SU-DHL-6 (cell line): ENCODE data around the gene ZNF227.

Source experiments
- H2AFZ ChIP-seq: fragments of 200-600 bp; sonication (generic); 2 replicates; pipeline ENCODE4 v1.6.1; 2014; ENCODE audit warnings: low read depth, mild to moderate bottlenecking, moderate library complexity, mixed read lengths, antibody characterized with exemption, low read length; ENCODE audit not compliant: severe bottlenecking
- H3F3A ChIP-seq: fragments of 200-600 bp; shearing (Covaris generic); 2 replicates; pipeline ENCODE4 v1.6.0; 2016; ENCODE audit warnings: antibody characterized with exemption, mild to moderate bottlenecking; ENCODE audit not compliant: insufficient read depth
- H3K27ac ChIP-seq: fragments of 200-600 bp; sonication (generic); 2 replicates; pipeline ENCODE4 v1.5.1; 2016; ENCODE audit warnings: low read depth, mild to moderate bottlenecking, low read length, moderate library complexity, mixed read lengths
- H3K27me3 ChIP-seq: fragments of 200-600 bp; sonication (generic), shearing (Covaris generic); 2 replicates; pipeline ENCODE4 v1.6.0; 2014; ENCODE audit warnings: mild to moderate bottlenecking, low read length
- H3K36me3 ChIP-seq: fragments of 200-600 bp; sonication (generic); 2 replicates; pipeline ENCODE4 v1.6.1; 2014; ENCODE audit warnings: mild to moderate bottlenecking, low read length, mixed read lengths
- H3K4me2 ChIP-seq: fragments of 300-600, 200-600 bp; shearing (Covaris generic), sonication (generic); 2 replicates; pipeline ENCODE4 v1.6.0; 2014; ENCODE audit warnings: low read length, low read depth, mild to moderate bottlenecking; ENCODE audit not compliant: poor library complexity, severe bottlenecking
- H3K4me3 ChIP-seq: fragments of 200-600 bp; sonication (generic); 2 replicates; pipeline ENCODE4 v1.5.1; 2014; ENCODE audit warnings: antibody characterized with exemption, low read length, mild to moderate bottlenecking, mixed read lengths; ENCODE audit not compliant: insufficient read depth, poor library complexity, severe bottlenecking
- H3K79me2 ChIP-seq: fragments of 200-600 bp; sonication (generic); 2 replicates; pipeline ENCODE4 v1.6.1; 2014; ENCODE audit warnings: mild to moderate bottlenecking, low read length, moderate library complexity; ENCODE audit not compliant: insufficient read depth
- H3K9ac ChIP-seq: fragments of 200-600 bp; sonication (generic); 2 replicates; pipeline ENCODE4 v1.7.0; 2014; ENCODE audit warnings: mild to moderate bottlenecking, low read length
- H3K9me2 ChIP-seq: fragments of 200-600 bp; sonication (generic); replicated peaks from 2 replicates; pipeline ENCODE4 v1.6.1; 2014; ENCODE audit warnings: low read length; ENCODE audit not compliant: insufficient read depth
- H3K9me3 ChIP-seq: fragments of 200-600 bp; sonication (generic); 2 replicates; pipeline ENCODE4 v1.6.1; 2014; ENCODE audit warnings: low read length, mixed read lengths; ENCODE audit not compliant: insufficient read depth
- H4K20me1 ChIP-seq: fragments of 200-600 bp; sonication (generic); 2 replicates; pipeline ENCODE4 v1.6.1; 2014; ENCODE audit warnings: low read depth, mild to moderate bottlenecking, antibody characterized with exemption, low read length, moderate library complexity, mixed read lengths
- EZH2phosphoT487 ChIP-seq: fragments of 200-600 bp; sonication (generic), shearing (Covaris generic); conservative IDR thresholded peaks from 2 replicates; pipeline ENCODE4 v1.6.1; 2018; ENCODE audit warnings: mild to moderate bottlenecking, antibody characterized with exemption, low read length, moderate library complexity, mixed read lengths
- TF ChIP-seq, protein P1 (sequence below): fragments of 200-600 bp; sonication (generic); IDR thresholded peaks from one replicate; pipeline ENCODE4 v1.5.1; 2017; ENCODE audit warnings: antibody characterized with exemption, mild to moderate bottlenecking, low read length, moderate library complexity; ENCODE audit not compliant: insufficient read depth, poor library complexity, severe bottlenecking

The ZNF227 gene

GRCh38 chr19:44254496-44254895 is 42.2 kb downstream of the ZNF227 start:
- Histone ChIP-seq H3K27me3 (no peaks in the 10 kb centered on the region), H3F3A (no peaks in the 10 kb centered on the region), H3K9me3 (peaks cover 19% of the 10 kb centered on the region; the same call in 1 of the 2 replicates), H3K9me2 (no peaks in the 10 kb centered on the region), H3K4me2 (no peak overlapping the region), H3K79me2 (no peaks in the 10 kb centered on the region), H3K27ac (no peak overlapping the region), H4K20me1 (no peaks in the 10 kb centered on the region), H2AFZ (no peak overlapping the region), H3K9ac (no peak overlapping the region), H3K36me3 (peaks cover 7% of the 10 kb centered on the region), H3K4me3 (no peak overlapping the region)
- TF ChIP-seq, protein P1, sequence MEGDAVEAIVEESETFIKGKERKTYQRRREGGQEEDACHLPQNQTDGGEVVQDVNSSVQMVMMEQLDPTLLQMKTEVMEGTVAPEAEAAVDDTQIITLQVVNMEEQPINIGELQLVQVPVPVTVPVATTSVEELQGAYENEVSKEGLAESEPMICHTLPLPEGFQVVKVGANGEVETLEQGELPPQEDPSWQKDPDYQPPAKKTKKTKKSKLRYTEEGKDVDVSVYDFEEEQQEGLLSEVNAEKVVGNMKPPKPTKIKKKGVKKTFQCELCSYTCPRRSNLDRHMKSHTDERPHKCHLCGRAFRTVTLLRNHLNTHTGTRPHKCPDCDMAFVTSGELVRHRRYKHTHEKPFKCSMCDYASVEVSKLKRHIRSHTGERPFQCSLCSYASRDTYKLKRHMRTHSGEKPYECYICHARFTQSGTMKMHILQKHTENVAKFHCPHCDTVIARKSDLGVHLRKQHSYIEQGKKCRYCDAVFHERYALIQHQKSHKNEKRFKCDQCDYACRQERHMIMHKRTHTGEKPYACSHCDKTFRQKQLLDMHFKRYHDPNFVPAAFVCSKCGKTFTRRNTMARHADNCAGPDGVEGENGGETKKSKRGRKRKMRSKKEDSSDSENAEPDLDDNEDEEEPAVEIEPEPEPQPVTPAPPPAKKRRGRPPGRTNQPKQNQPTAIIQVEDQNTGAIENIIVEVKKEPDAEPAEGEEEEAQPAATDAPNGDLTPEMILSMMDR, result no peak
- TF ChIP-seq EZH2phosphoT487, result no peak

GRCh38 chr19:44255705-44256411 is 43.5 kb downstream of the ZNF227 start:
- Histone ChIP-seq H3K4me2 (no peak overlapping the region), H3K27me3 (no peaks in the 10 kb centered on the region), H3K36me3 (peaks cover 3% of the 10 kb centered on the region; the same call in 1 of the 2 replicates), H3K79me2 (no peaks in the 10 kb centered on the region), H3K4me3 (no peak overlapping the region), H3K27ac (no peak overlapping the region), H3K9me2 (no peaks in the 10 kb centered on the region), H3K9me3 (peaks cover 14% of the 10 kb centered on the region; the same call in 1 of the 2 replicates), H4K20me1 (no peaks in the 10 kb centered on the region), H3K9ac (no peak overlapping the region), H3F3A (no peaks in the 10 kb centered on the region), H2AFZ (no peak overlapping the region)
- TF ChIP-seq EZH2phosphoT487, result no peak
- TF ChIP-seq, protein P1, result no peak

DNA sequence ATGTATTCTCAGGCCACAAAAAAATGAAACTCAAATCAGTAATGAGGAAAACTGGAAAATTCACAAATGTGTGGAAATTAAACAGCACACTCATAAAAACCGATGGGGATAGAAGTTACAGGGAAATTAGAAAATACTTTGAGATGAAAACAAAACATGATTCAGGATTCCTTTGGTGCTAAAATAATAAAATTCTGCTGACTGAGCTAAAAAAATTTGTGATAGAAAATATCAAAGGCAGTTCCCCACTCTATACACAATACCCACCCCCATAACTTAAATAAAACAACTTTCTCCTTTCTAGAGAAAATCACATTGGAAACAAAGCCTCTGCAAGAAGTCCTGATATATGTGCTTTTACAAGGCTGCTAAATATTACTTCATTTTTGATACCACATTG is 45.8 kb downstream of the ZNF227 start:
- no peak overlapping the region for H3K9ac ChIP-seq
- H3K4me3 ChIP-seq, result no peak overlapping the region
- no peaks in the 10 kb centered on the region for H3K27me3 ChIP-seq
- TF ChIP-seq, protein P1, result no peak
- TF ChIP-seq EZH2phosphoT487, result no peak
- no peak overlapping the region for H3K27ac ChIP-seq
- H3K4me2 ChIP-seq, result no peak overlapping the region
- H3K36me3 ChIP-seq, result peaks cover 3% of the 10 kb centered on the region; the same call in 1 of the 2 replicates
- no peaks in the 10 kb centered on the region for H4K20me1 ChIP-seq
- H3F3A ChIP-seq, result no peaks in the 10 kb centered on the region
- H3K9me2 ChIP-seq, result no peaks in the 10 kb centered on the region
- H3K9me3 ChIP-seq, result peaks cover 14% of the 10 kb centered on the region; the same call in 1 of the 2 replicates
- H3K79me2 ChIP-seq, result no peaks in the 10 kb centered on the region
- H2AFZ ChIP-seq, result no peak overlapping the region
